Mammary epithelial cell (primary cell): ENCODE results near the gene PFAS.

ENCODE experiments used
- CTCF ChIP-seq, 2 donors: IDR thresholded peaks in 1 of 2; conservative IDR thresholded peaks in 1 of 2; 2 replicates each; pipeline ENCODE4 v1.5.1; 2011 to 2012; ENCODE audit warnings: inconsistent platforms in 2 of 2, low read length in 2 of 2, mild to moderate bottlenecking in 2 of 2, control low read depth in 1 of 2, low read depth in 1 of 2; ENCODE audit not compliant: insufficient read depth in 1 of 2; ENCODE audit errors: extremely low read depth in 1 of 2
- EZH2 ChIP-seq: IDR thresholded peaks from 2 replicates; pipeline ENCODE4 v1.6.1; 2012; ENCODE audit warnings: low read length, inconsistent platforms, borderline replicate concordance

- TF ChIP-seq CTCF (conservative IDR thresholded peaks at IDR 0.05 in 1 of 2, IDR thresholded peaks at IDR 0.05 in 1 of 2; ENCODE audit: extremely low read depth in 1 of 2, insufficient read depth in 1 of 2, low read depth in 1 of 2, low read length in 2 of 2) (no peak), EZH2 (no peak)
These were observed 6.4 kb downstream of the PFAS start for GRCh38 chr17:8255499-8255898.
